IPS DF 4.7 (cell line): ENCODE measurements around the gene EIF5.
"Not testable (repeated sequence)": the region's sequence is repeated elsewhere in the genome, so short reads cannot be mapped to it uniquely, and the experiment has no call there.

Experiments used
- DNase-seq: peaks from one replicate; pipeline ENCODE4 v3.0.0-alpha.2; 2013; ENCODE audit warnings: low spot score; ENCODE audit errors: extremely low read depth

EIF5 gene

GRCh38 chr14:103336191-103336590 lies 2.2 kb downstream of the EIF5 start:
- DNase-seq = no peak

- no peak for DNase-seq
Observed at GRCh38 chr14:103337794-103338193, 3.8 kb downstream of the EIF5 start.

- no peak for DNase-seq
Observed at GRCh38 chr14:103339561-103339960, 5.5 kb downstream of the EIF5 start.

GRCh38 chr14:103340480-103341212 lies 6.6 kb downstream of the EIF5 start:
- no peak for DNase-seq

GRCh38 chr14:103341250-103342129 lies 7.5 kb downstream of the EIF5 start:
- DNase-seq = no peak

DNA sequence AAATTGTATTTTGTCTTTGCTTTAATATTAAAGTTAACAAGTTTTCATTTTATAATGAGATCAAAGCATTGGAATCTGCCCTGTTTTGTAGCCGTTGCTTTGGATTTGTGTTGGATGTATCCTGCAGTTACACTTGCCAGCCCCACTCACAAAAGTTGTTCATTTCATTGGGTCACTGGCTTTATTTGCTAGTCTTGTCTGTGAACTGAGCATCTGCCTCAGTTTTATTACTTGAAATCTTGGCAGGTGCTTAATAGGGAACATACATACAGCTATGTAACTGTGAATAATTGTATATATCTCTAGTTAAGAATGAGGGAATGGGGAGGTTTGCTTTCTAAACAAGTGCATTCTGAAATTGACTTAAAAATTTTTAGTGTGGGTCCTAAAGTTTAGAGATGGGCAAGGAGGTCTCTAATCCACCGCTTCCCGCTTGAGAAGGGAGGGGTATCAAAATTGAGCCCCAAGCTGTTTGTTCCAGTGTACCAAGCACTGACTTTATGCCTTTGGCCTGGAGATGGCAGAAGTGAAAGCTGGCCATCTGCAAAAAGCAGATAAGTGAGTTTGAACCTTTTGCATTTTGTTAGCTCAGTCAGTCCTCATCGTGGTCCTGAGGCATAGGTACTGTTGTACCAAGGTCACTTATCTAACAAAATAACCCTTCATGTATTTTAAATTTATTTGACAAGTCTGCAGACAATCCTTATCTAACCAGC lies 9.3 kb downstream of the EIF5 start:
- DNase-seq = no peak

GRCh38 chr14:103343905-103344797 lies 10.1 kb downstream of the EIF5 start:
- DNase-seq = no peak

GRCh38 chr14:103346286-103346685 lies 12.2 kb downstream of the EIF5 start:
- DNase-seq = no peak

GRCh38 chr14:103347091-103347815 lies 13.2 kb downstream of the EIF5 start:
- no peak for DNase-seq

- DNase-seq = no peak
Observed at GRCh38 chr14:103348154-103348553, 14.1 kb downstream of the EIF5 start.

DNA sequence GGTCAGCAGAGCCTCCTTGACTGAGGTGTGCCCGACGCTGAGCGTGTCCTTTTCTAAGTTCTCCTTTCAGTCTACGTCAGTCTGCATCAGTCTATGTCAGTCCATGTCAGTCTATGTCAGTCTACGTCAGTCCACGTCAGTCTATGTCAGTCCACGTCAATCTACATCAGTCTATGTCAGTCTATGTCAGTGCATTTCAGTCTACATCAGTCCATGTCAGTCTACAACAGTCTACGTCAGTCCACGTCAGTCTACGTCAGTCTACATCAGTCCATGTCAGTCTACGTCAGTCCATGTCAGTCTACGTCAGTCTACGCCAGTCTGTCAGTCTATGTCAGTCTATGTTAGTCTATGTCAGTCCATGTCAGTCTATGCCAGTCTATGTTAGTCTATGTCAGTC lies 15.9 kb downstream of the EIF5 start:
- no peak for DNase-seq

DNA sequence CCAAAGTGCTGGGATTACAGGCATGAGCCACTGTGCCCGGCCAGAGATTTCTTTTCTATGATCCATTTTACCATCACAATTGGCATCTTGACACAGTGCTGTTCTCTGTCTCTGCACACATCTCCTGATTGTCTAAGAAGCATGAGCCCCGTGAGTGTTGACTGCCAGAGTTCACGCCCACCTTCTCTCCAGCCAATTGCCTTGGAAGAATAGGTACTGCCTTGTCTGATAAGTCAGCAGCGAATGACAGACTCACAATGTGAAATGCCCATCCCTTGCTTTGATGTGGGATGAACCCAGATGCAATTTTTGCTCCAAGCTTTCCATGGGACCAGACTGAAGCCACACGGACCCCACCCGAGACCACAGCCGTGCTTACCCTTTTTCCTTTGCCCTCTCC lies 19.3 kb downstream of the EIF5 start:
- no peak for DNase-seq

DNA sequence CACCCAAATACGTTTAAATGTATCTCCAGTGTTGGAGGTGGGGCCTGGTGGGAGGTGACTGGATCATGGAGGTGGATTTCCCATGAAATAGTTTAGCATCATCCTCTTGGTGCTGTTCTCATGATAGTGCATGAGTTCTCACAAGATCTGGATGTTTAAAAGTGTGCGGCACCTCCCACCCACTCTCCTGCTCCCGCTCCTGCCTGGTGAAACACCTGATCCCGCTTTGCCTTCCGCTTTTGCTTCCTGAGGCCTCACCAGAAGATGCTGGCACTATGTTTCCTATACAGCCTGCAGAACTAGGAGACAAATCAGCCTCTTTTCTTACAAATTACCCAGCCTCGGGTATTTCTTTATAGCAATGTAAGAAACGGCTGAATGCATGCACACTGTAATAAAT lies 20.1 kb downstream of the EIF5 start:
- DNase-seq = no peak

DNA sequence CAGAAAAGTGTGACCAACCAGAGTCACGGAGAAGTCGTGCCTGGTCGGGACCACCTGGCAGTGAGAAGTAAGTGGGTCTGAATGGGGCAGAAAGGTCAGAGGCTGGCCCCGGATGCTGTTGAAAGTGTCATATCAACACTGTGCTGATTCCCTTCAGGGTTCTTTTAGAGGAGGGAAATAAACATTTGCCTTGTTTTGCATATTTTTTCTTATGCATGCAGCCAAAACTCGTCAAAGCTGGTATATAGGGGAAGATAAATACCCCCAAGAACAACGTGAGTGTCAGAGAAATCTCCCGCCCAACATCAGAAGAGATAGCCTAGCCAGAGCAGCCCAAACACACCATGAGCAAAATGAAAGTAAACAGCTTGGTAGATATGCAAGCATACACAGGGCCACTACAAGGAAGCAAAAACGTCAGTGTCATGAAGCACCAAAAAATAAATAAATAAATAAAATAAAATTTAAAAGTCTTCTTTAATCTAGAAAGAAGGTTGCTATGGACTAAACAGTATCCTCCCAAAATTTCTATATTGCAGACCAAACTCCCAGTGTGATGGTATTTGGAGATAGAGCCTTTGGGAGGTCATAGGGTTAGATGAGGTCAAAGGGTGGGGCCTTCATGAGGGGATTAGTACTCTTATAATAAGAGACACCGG lies 22.1 kb downstream of the EIF5 start:
- no peak for DNase-seq

- not testable (repeated sequence) for DNase-seq
Observed at GRCh38 chr14:103357552-103357951, 23.5 kb downstream of the EIF5 start.

DNA sequence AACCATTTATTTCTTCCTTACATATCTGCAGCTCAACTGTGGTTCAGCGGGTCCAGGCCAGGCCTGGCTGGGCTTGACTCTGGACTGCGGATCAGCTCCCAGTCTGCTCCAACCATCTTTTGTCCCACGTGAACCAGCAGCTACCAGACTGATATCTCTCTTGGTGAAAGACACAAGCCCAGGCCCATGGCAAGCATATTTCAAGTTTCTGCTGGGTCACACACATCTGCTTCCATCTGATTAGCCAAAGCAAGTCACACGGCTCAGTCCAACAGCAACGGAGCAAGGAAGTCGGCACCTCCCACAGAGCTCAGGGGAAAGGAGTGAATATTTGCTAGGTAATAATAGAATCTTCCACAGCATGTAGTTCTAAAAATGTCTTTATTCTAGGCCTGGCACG lies 26.5 kb downstream of the EIF5 start:
- DNase-seq = no peak

DNA sequence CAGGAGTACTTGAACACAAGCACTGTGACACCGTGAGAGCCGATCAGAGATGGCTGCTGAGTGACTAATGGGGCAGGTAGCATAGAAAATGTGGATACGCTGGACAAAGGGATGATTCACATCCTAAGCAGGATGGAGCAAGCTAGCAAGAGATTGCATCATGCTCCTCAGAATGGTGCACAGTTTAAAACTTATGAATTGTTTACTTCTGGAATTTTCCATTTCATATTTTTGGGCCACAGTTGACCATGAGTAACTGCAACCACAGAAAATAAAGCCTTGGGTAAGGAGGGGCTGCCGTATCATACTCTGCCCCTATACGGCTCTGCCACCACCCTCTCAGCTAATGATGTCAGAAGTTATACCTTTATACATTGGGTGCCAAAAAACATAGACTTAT lies 27.8 kb downstream of the EIF5 start:
- DNase-seq = no peak

DNA sequence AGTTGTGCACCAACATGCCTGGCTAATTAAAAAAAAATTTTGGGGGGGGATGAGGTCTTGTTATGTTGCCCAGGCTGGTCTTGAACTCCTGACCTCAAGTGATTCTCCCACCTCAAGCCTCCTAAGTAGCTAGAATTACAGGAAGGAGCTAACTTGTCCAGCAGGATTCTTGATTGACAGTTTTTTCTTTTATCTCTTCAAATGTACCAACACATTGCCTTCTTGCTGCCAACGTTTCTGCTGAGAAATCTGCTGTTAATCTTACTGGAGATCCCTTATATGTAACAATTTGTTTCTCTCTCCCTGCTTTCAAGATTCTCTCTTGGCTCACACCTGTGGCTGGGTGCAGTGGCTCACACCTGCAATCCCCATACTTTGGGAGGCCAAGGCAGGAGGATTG lies 28.7 kb downstream of the EIF5 start:
- no peak for DNase-seq

DNA sequence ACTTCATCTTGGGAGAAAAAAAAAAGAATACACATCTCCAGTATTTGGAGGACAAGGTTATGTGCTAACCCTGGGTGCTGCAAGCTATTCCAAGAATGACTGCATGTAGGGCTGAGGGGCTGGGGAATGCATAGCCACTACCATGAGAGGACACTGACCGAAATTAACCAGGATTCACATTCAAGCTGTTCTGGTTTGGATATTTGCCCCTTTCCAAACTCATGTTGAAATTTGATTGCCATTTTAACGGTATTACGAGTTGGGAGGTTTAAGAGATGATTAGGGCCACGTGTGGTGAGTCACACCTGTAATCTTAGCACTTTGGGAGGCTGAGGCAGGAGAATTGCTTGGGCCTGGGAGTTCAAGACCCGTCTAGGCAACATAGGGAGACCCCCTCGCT lies 32.7 kb downstream of the EIF5 start:
- no peak for DNase-seq

GRCh38 chr14:103367995-103368394 lies 34.0 kb downstream of the EIF5 start:
- DNase-seq = no peak
